Measurements from ENCODE around the gene TNFRSF21. TPM values are rescaled to one million over a fixed set of nuclear protein-coding genes. Genes with fewer than 3 reads are reported as not detected.

The TNFRSF21 gene
- total RNA-seq, 2 donors from 2014 or later = 7.3 to 15.3 TPM

DNA sequence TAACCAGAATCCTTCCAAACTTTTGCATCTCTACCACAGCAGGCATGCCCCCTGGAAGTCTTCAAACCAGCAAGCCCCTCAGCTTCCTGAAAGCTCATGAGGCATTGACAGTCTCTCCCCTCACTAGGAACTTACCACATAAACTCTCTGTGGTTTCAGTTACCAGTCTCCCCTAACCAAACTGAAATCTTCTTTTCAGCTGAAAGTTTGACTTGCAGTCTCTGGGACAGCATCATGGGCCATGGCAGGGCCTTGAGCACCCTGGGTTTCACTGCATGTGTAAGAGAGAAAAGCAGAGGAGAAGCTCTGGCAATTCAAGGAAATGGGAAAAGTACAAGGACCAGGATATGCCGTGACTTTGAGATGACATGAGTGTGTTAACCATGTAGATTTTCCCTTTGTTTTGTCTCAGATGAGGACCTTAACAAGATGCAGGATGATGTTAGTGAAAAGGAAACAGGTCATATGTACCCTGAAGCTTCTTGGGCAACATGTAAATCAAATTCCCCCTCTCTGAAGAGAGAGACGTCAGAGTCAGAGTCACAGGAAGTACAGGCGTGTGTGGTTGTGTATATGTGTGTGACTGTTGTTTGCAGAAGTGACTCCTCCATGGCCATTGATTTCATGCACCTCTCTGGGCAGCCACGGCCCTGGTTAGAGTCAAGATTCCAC, 106.3 kb downstream of the TNFRSF21 start:
- TF ChIP-seq, protein P1, sequence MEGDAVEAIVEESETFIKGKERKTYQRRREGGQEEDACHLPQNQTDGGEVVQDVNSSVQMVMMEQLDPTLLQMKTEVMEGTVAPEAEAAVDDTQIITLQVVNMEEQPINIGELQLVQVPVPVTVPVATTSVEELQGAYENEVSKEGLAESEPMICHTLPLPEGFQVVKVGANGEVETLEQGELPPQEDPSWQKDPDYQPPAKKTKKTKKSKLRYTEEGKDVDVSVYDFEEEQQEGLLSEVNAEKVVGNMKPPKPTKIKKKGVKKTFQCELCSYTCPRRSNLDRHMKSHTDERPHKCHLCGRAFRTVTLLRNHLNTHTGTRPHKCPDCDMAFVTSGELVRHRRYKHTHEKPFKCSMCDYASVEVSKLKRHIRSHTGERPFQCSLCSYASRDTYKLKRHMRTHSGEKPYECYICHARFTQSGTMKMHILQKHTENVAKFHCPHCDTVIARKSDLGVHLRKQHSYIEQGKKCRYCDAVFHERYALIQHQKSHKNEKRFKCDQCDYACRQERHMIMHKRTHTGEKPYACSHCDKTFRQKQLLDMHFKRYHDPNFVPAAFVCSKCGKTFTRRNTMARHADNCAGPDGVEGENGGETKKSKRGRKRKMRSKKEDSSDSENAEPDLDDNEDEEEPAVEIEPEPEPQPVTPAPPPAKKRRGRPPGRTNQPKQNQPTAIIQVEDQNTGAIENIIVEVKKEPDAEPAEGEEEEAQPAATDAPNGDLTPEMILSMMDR (IDR thresholded peaks at IDR 0.05) = no peak
- H3K4me1 ChIP-seq (ENCODE audit: control insufficient read depth in 1 of 2, low read depth in 2 of 2) = no peaks in the 10 kb centered on the region
- no peaks in the 10 kb centered on the region for H3K9me3 ChIP-seq
- H3K36me3 ChIP-seq = no peaks in the 10 kb centered on the region
- DNase-seq (ENCODE audit: low spot score) = no peak
- H3K27me3 ChIP-seq (replicated peaks; ENCODE audit: insufficient read depth) = no peaks in the 10 kb centered on the region
- no peak overlapping the region for H3K4me3 ChIP-seq
- no peak overlapping the region for H3K27ac ChIP-seq
- no peak for ATAC-seq (ENCODE audit: insufficient number of reproducible peaks, low FRiP score, low read depth)

DNA sequence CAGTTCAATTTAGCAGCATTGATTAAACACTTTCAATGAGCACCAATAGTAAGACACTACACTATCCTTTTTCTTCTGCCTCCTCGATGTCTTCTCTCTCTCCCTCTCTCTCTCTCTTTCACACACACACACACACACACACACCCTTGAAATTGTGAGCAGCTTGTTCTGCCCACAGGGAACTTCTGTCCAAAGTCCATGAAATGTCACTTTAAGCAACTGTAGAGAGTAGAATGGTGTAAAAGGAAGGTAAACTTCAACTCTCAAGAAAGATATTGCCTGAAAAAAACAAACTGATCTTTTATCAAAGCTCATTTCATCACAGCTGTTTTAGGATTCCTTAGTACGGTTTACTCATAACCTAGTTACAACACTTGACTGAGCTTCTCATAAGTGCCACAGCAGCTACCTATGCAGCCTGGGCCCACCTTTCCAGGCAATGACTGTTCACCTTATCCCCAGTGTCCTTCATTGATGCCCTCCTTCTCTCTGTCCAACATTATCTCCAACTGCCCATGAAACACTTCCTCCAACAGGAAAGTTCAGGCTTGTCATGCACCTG, 107.0 kb downstream of the TNFRSF21 start:
- TF ChIP-seq, protein P1 (IDR thresholded peaks at IDR 0.05) = no peak
- H3K27ac ChIP-seq = no peak overlapping the region
- DNase-seq (ENCODE audit: low spot score) (no peak), ATAC-seq (ENCODE audit: insufficient number of reproducible peaks, low FRiP score, low read depth) (no peak)
- H3K27me3 ChIP-seq (replicated peaks; ENCODE audit: insufficient read depth) = no peaks in the 10 kb centered on the region
- no peaks in the 10 kb centered on the region for H3K36me3 ChIP-seq
- no peaks in the 10 kb centered on the region for H3K4me1 ChIP-seq (ENCODE audit: control insufficient read depth in 1 of 2, low read depth in 2 of 2)
- H3K4me3 ChIP-seq = no peak overlapping the region
- H3K9me3 ChIP-seq = no peaks in the 10 kb centered on the region

DNA sequence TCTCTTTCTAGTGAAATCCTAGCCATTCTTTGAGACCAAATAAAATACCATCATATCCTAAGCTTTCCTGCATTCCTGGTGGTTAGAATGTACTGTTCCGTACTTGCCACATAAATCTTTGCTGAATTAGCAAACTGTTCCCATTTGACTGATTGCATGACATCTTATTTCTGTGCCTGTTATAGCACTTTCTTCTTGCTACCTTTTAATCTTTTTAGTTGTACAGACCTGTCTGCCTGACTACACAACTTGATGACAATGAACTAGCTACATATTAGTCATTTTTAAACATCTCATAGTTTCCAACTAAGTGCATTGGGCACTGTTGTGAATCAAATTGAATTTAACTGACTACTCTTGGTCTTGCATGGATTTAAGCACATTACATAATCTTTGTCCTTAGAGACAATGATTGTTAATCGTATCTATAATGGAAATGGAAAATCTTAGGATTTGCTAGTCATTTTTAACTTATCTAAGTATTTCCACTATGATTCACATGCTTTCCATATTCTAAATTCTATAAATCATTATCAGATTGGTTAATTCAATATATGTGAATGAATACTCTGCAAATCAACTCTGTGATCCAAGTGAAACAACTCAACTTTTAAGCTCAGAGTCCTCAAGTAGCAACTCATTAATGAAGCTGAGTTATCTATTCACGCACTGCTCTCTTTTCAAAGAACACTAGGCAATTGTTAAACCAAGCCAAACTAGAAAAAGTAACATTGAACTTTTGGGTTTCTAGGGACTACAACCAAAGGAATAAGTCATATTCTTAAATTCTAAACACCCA, 109.0 kb downstream of the TNFRSF21 start:
- H3K27me3 ChIP-seq (replicated peaks; ENCODE audit: insufficient read depth) = no peaks in the 10 kb centered on the region
- DNase-seq (ENCODE audit: low spot score) (no peak), ATAC-seq (ENCODE audit: insufficient number of reproducible peaks, low FRiP score, low read depth) (no peak)
- no peak overlapping the region for H3K4me3 ChIP-seq
- no peaks in the 10 kb centered on the region for H3K36me3 ChIP-seq
- TF ChIP-seq, protein P1 (IDR thresholded peaks at IDR 0.05) = no peak
- no peaks in the 10 kb centered on the region for H3K4me1 ChIP-seq (ENCODE audit: control insufficient read depth in 1 of 2, low read depth in 2 of 2)
- no peak overlapping the region for H3K27ac ChIP-seq
- no peaks in the 10 kb centered on the region for H3K9me3 ChIP-seq

DNA sequence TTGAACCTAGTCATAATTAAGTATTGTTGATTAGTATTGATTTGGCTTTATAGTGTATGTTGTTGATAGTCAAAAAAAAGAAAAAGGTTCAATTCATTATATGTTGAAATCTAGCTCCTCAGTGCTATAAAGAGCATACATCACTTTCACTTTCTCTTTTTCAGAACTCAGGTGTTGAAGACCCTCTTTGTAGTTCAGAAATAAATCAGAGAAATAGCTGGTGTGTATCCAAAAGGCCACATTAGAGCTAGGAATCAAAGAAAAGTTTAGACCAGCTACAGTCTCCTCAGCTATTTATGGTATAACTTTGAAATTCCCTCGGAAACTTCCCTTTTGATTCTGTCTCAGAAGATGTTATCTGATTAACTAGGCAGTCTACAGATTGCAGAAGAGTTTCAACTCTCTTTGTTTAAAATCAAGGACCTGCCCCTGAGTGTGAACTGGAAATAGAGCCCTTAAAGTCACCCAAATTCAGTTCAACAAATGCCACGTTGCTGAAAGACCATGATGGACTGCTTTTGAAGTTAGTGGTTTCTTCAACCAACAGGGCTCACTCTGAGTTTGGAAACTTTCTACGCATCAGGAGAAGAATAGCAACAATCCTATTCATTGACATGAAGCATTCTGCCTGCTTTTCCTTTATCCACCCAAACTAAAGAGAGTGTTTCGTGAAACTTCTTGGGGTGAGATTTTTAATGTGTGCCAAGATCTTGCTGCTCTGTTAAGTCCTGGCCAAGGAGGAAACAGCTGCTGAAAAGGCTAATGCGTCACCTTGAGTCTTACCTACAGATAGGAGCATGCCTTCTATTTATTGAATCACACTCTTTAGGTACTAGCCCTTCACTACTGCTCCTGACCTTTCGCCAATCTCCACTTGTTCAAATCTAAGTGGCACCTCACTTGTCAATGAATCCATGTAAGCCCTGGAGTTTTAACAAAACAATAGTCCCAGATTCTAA, 111.7 kb downstream of the TNFRSF21 start:
- H3K36me3 ChIP-seq = no peaks in the 10 kb centered on the region
- ATAC-seq (ENCODE audit: insufficient number of reproducible peaks, low FRiP score, low read depth) (no peak), DNase-seq (ENCODE audit: low spot score) (no peak)
- no peaks in the 10 kb centered on the region for H3K4me1 ChIP-seq (ENCODE audit: control insufficient read depth in 1 of 2, low read depth in 2 of 2)
- TF ChIP-seq, protein P1 (IDR thresholded peaks at IDR 0.05) = no peak
- H3K27ac ChIP-seq = no peak overlapping the region
- H3K4me3 ChIP-seq = no peak overlapping the region
- H3K9me3 ChIP-seq = no peaks in the 10 kb centered on the region
- H3K27me3 ChIP-seq (replicated peaks; ENCODE audit: insufficient read depth) = no peaks in the 10 kb centered on the region

Measured in thoracic aorta (tissue), 2 donors.